H9 (cell line): Measurements from ENCODE around the gene LRCH1. TPM values are rescaled to one million over a fixed set of nuclear protein-coding genes. Genes with fewer than 3 reads are reported as not detected.

Experiments used
- DNase-seq: peaks from one replicate; pipeline ENCODE4 v3.0.0-alpha.2; 2017
- H2AFZ ChIP-seq: one replicate; pipeline ENCODE4 v1.6.1; 2013; ENCODE audit warnings: mild to moderate bottlenecking, low read length, control low read depth, moderate library complexity
- H2AK5ac ChIP-seq: 2 replicates; pipeline ENCODE4 v1.6.1; 2013; ENCODE audit warnings: low read length, control low read depth, mixed read lengths; ENCODE audit not compliant: insufficient read length
- H2BK120ac ChIP-seq: one replicate; pipeline ENCODE4 v1.6.1; 2013; ENCODE audit warnings: low read depth, mild to moderate bottlenecking, low read length, control low read depth, inconsistent platforms; ENCODE audit not compliant: poor library complexity, severe bottlenecking
- H2BK12ac ChIP-seq: 2 replicates; pipeline ENCODE4 v1.6.1; 2013; ENCODE audit warnings: low read length, control low read depth, mixed read lengths, low read depth; ENCODE audit not compliant: insufficient read length
- H2BK15ac ChIP-seq: 2 replicates; pipeline ENCODE4 v1.6.1; 2013; ENCODE audit warnings: low read depth, low read length, control low read depth
- H2BK20ac ChIP-seq: one replicate; pipeline ENCODE4 v1.6.1; 2013; ENCODE audit warnings: low read depth, mild to moderate bottlenecking, low read length, control low read depth, inconsistent platforms; ENCODE audit not compliant: poor library complexity, severe bottlenecking
- H2BK5ac ChIP-seq: 2 replicates; pipeline ENCODE4 v1.6.1; 2013; ENCODE audit warnings: low read length, control low read depth, mixed read lengths; ENCODE audit not compliant: insufficient read length
- H3K14ac ChIP-seq: 2 replicates; pipeline ENCODE4 v1.6.1; 2013; ENCODE audit warnings: low read length, control low read depth; ENCODE audit not compliant: insufficient read depth
- H3K18ac ChIP-seq: 2 replicates; pipeline ENCODE4 v1.6.1; 2013; ENCODE audit warnings: low read depth, mild to moderate bottlenecking, mixed read lengths, low read length, control low read depth; ENCODE audit not compliant: insufficient read length
- H3K23ac ChIP-seq: 2 replicates; pipeline ENCODE4 v1.6.1; 2013; ENCODE audit warnings: low read length, control low read depth, mixed read lengths, low read depth; ENCODE audit not compliant: insufficient read length
- H3K23me2 ChIP-seq: 2 replicates; pipeline ENCODE4 v1.6.1; 2013; ENCODE audit warnings: low read depth, mild to moderate bottlenecking, mixed read lengths, low read length, control low read depth; ENCODE audit not compliant: insufficient read length, poor library complexity, severe bottlenecking
- H3K27ac ChIP-seq: 2 replicates; pipeline ENCODE4 v1.5.1; 2013; ENCODE audit warnings: low read length, control low read depth, mixed read lengths, low read depth; ENCODE audit not compliant: insufficient read length
- H3K27me3 ChIP-seq: 2 replicates; pipeline ENCODE4 v1.6.1; 2013; ENCODE audit warnings: low read length, control low read depth, inconsistent platforms; ENCODE audit not compliant: insufficient read depth
- H3K4ac ChIP-seq: 2 replicates; pipeline ENCODE4 v1.6.1; 2013; ENCODE audit warnings: low read depth, mild to moderate bottlenecking, control low read depth, inconsistent platforms, low read length, moderate library complexity
- H3K4me1 ChIP-seq: 2 replicates; pipeline ENCODE4 v1.6.1; 2013; ENCODE audit warnings: low read length, control low read depth, inconsistent platforms; ENCODE audit not compliant: insufficient read depth
- H3K4me2 ChIP-seq: 2 replicates; pipeline ENCODE4 v1.6.1; 2013; ENCODE audit warnings: low read length, control low read depth, mixed read lengths; ENCODE audit not compliant: insufficient read length, insufficient read depth
- H3K56ac ChIP-seq: 2 replicates; pipeline ENCODE4 v1.6.1; 2013; ENCODE audit warnings: low read depth, mild to moderate bottlenecking, mixed read lengths, low read length, control low read depth; ENCODE audit not compliant: insufficient read length
- H3K79me1 ChIP-seq: 2 replicates; pipeline ENCODE4 v1.6.1; 2013; ENCODE audit warnings: low read depth, mild to moderate bottlenecking, moderate library complexity, low read length, control low read depth, inconsistent platforms; ENCODE audit not compliant: insufficient read depth, poor library complexity, severe bottlenecking
- H3K79me2 ChIP-seq: 2 replicates; pipeline ENCODE4 v1.6.1; 2013; ENCODE audit warnings: low read length, control low read depth, inconsistent platforms; ENCODE audit not compliant: insufficient read depth
- H3K9ac ChIP-seq: 2 replicates; pipeline ENCODE4 v1.6.1; 2013; ENCODE audit warnings: low read length, control low read depth, mixed read lengths; ENCODE audit not compliant: insufficient read length; ENCODE audit errors: extremely low read depth
- H3K9me3 ChIP-seq: one replicate; pipeline ENCODE4 v1.6.1; 2013; ENCODE audit warnings: low read depth, low read length, inconsistent platforms; ENCODE audit not compliant: control insufficient read depth
- H3T11ph ChIP-seq: one replicate; pipeline ENCODE4 v1.6.1; 2013; ENCODE audit warnings: mild to moderate bottlenecking, low read length, control low read depth, inconsistent platforms
- H4K20me1 ChIP-seq: one replicate; pipeline ENCODE4 v1.6.1; 2013; ENCODE audit not compliant: control insufficient read depth, insufficient read length, insufficient read depth
- H4K5ac ChIP-seq: 2 replicates; pipeline ENCODE4 v1.6.1; 2013; ENCODE audit warnings: low read depth, mild to moderate bottlenecking, mixed read lengths, low read length, control low read depth; ENCODE audit not compliant: insufficient read length
- H4K8ac ChIP-seq: replicated peaks from 2 replicates; pipeline ENCODE4 v1.6.1; 2013; ENCODE audit warnings: low read length, control low read depth, mixed read lengths, low read depth; ENCODE audit not compliant: insufficient read length
- H4K91ac ChIP-seq: 2 replicates; pipeline ENCODE4 v1.6.1; 2013; ENCODE audit warnings: low read depth, mild to moderate bottlenecking, moderate library complexity, mixed read lengths, low read length, control low read depth; ENCODE audit not compliant: insufficient read length
- H3K27ac Mint-ChIP-seq, 3 experiments: 2 replicates in 2 of 3; 3 replicates in 1 of 3; pipeline ENCODE4 v1.8.0; 2020 to 2021; ENCODE audit warnings: mixed read lengths in 3 of 3, mild to moderate bottlenecking in 1 of 3, moderate library complexity in 1 of 3
- H3K27me3 Mint-ChIP-seq: 2 replicates; pipeline ENCODE4 v1.8.0; 2021; ENCODE audit warnings: low read depth, mild to moderate bottlenecking, moderate library complexity, mixed read lengths
- H3K36me3 Mint-ChIP-seq, 3 experiments: 2 replicates in 2 of 3; 3 replicates in 1 of 3; pipeline ENCODE4 v1.8.0; 2020 to 2021; ENCODE audit warnings: low read depth in 3 of 3, mixed read lengths in 3 of 3; ENCODE audit not compliant: insufficient read depth in 1 of 3
- H3K4me1 Mint-ChIP-seq, 2 experiments: 2 replicates each; pipeline ENCODE4 v1.8.0; 2020; ENCODE audit warnings: mixed read lengths in 2 of 2
- H3K4me3 Mint-ChIP-seq, 2 experiments: 2 replicates in 1 of 2; 3 replicates in 1 of 2; pipeline ENCODE4 v1.8.0; 2020 to 2021; ENCODE audit warnings: mild to moderate bottlenecking in 2 of 2, mixed read lengths in 2 of 2, moderate library complexity in 1 of 2
- H3K9me3 Mint-ChIP-seq, 2 experiments: 2 replicates in 1 of 2; 3 replicates in 1 of 2; pipeline ENCODE4 v1.8.0; 2020; ENCODE audit warnings: mild to moderate bottlenecking in 2 of 2, mixed read lengths in 2 of 2, moderate library complexity in 1 of 2
- CTCF ChIP-seq: fragments of 200-600 bp; sonication (generic); conservative IDR thresholded peaks from 3 replicates; pipeline ENCODE4 v1.8.0; 2021; ENCODE audit warnings: antibody characterized with exemption, mild to moderate bottlenecking
- WGBS: extraction: QIAGEN DNeasy Blood & Tissue Kit; methylation state at CpG from one replicate; pipeline ENCODE4 v1.1.7; 2013; ENCODE audit warnings: missing lambda C conversion rate, low lambda C conversion rate, mixed read lengths; ENCODE audit not compliant: insufficient read length; ENCODE audit errors: extremely low coverage; 5-methylcytosine and 5-hydroxymethylcytosine counted together
- total RNA-seq: library from RNA; stranded (reverse); gene quantifications from 2 replicates; pipeline ENCODE4 v1.2.1, GENCODE V29; 2021

Gene LRCH1
- total RNA-seq, 1 experiment from 2014 or later, result 8.0 TPM

DNA sequence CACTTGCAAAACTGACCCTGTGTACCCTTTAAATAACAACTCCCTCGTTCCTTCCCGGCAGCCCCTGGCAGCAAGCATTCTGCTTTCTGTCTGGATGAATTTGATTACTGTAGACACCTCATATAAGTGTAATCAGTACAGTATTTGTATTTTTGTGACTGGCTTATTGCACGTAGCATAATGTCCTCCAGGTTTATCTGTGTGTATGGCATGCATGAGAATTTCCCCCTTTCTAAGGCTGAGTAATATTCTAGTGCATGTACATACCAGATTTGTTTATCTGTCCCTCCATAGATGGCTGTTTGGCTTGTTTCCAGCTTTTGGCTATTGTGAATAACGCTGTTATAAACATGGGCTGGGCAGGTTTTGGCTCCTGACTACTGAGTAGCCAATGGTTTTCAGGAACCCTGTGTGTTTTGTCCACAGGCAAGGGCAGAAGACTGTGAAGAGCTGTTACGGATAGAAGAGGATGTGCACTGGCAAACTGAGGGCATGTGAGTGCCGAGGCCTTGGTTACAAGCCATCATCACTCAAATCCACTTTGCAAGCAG lies 146.0 kb downstream of the LRCH1 start:
- H3K36me3 Mint-ChIP-seq, result peaks cover 7 to 24% (median 16%) of the 10 kb centered on the region in 3 experiments; a peak in 6 of 7 replicates
- Histone ChIP-seq H2AFZ (no peak overlapping the region), H2BK12ac (no peak overlapping the region), H4K91ac (no peak overlapping the region), H3K4me2 (no peak overlapping the region), H2BK5ac (no peak overlapping the region), H3K27ac (no peak overlapping the region), H3K79me2 (no peaks in the 10 kb centered on the region), H3K9me3 (no peaks in the 10 kb centered on the region), H3T11ph (no peak overlapping the region), H2BK15ac (no peak overlapping the region), H3K23ac (no peak overlapping the region), H2AK5ac (no peak overlapping the region), H4K20me1 (no peaks in the 10 kb centered on the region), H2BK120ac (no peak overlapping the region), H3K23me2 (no peaks in the 10 kb centered on the region), H3K14ac (no peak overlapping the region), H3K9ac (no peak overlapping the region), H3K27me3 (no peaks in the 10 kb centered on the region), H3K79me1 (no peaks in the 10 kb centered on the region), H3K18ac (no peak overlapping the region), H3K4me1 (no peaks in the 10 kb centered on the region; the same call in 1 of the 2 replicates), H4K8ac (no peak overlapping the region), H3K4ac (no peak overlapping the region), H4K5ac (no peak overlapping the region), H3K56ac (no peak overlapping the region), H2BK20ac (no peak overlapping the region)
- no CpG with 5 or more reads among the region's 6 CpGs for WGBS
- H3K27me3 Mint-ChIP-seq, result no peaks in the 10 kb centered on the region
- no peaks in the 10 kb centered on the region for H3K9me3 Mint-ChIP-seq
- no peaks in the 10 kb centered on the region for H3K4me1 Mint-ChIP-seq
- H3K4me3 Mint-ChIP-seq, result no peak overlapping the region
- no peak for TF ChIP-seq CTCF
- no peak for DNase-seq
- no peak overlapping the region; a peak in 1 of 7 replicates for H3K27ac Mint-ChIP-seq
